ENCODE measurements around the gene GMPPB.
A peak's percentile ranks its signal among the peaks of the same experiment; 100 is the strongest.
"Not testable (repeated sequence)": the region's sequence is repeated elsewhere in the genome, so short reads cannot be mapped to it uniquely, and the experiment has no call there.

GMPPB gene

DNA sequence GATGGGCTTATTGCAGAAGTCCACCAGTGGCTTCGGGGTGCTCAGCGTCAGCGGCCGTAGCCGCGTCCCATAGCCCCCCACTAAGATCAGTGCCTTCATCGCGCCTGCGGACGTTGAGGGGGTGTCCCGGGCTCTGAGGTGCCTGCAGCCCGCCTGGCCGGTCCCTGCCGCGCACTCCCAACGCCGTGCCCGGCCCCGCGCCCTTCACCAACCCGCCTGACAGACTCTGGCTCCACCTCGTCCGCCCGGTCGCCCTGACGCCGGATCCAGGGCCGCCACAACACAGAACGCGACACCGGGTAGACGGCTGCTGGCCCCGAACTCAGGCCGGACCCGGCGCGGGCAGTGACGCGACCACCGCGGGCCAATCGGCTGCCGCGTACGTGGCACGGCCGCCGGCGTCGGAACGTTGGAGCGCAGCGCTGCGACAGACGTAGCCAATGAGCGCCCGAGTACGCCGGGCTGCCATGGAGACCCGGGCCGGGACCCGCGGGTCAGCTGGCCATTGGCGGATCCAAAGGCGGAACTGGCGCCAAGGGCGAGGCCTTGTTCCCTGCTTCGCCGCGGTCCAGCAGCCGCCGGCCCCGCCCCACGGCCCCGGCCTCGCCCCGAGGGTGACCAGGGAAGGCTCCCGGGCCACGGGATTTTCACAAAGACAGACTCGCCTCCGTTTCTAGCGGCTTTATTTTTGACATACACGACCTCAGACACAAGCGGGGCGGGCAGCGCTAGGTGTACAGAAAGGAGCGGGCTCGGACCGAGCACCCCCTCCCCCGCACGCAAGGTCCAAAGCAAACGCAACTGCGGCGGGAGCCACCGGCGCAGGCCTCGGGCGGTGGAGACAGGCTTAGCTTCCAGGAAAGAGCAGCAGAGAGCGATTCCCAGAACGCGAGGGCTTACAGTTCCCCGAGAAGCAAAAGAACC lies at the start of gene GMPPB:
TSS of gene GMPPB (minus strand) at position 324 of the 924 bp plus-strand sequence. CDS start at position 99, 225 bp downstream.
- peak; percentile 97 for DNase-seq

DNA sequence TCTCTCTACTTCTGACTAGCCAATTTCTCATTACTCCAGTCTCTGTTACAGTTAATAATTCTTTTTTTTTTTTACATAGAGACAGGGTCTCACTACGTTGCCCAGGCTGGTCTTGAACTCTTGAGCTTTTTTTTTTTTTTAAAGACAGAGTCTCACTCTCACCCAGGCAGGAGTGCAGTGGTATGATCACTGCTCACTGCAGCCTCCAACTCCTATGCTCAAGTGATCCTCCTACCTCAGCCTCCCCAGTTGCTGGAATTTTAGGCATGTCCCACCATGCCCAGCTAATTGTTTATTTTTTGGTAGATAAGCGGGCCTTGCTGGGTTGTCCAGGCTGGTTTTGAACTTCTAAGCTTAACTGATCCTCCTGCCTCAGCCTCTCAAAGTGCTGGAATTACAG lies 49.0 kb upstream of the GMPPB start:
- no peak for DNase-seq

DNA sequence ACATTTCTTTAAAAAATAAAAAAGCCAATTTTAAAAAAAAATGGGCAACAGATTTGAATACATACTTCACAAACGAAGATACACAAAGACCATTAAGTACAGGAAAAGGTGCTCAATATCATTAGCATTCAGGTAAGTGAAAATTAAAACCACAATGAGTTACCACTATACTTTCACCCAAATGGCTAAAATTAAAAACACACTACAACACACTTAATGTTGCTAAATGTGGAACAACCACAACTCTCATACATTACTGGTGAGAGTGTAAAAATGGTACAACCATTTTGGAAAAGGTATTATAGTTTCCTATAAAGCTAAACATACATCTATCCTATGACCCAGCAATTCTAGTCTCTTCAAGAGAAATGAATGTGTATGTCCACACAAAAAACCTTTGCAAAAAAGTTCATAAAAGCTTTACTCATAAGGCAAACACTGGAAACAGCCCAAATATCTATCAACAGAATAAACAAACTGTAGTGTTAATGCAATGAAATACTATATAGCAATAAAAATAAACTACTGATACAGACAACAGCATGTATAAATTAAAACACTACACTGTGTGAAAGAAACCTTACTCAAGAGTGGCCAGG lies 47.7 kb upstream of the GMPPB start:
- DNase-seq: no peak

DNA sequence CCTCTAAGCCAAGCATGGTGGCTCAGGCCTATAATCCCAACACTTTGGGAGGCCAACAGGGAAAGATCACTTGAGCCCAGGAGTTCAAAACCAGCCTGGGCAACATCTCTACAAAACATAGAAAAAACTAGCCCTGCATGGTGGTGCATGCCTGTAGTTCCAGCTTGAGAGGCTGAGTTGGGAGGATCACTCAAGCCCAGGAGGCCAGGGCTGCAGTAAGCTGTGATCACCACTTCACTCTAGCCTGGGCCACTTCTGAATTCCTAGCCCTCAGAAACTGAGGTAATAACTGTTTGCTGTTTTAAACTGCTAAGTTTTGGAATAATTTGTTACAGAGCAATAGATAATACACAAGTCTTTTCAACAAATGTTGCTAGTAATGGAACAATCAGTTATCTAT lies 46.2 kb upstream of the GMPPB start:
- DNase-seq: no peak

DNA sequence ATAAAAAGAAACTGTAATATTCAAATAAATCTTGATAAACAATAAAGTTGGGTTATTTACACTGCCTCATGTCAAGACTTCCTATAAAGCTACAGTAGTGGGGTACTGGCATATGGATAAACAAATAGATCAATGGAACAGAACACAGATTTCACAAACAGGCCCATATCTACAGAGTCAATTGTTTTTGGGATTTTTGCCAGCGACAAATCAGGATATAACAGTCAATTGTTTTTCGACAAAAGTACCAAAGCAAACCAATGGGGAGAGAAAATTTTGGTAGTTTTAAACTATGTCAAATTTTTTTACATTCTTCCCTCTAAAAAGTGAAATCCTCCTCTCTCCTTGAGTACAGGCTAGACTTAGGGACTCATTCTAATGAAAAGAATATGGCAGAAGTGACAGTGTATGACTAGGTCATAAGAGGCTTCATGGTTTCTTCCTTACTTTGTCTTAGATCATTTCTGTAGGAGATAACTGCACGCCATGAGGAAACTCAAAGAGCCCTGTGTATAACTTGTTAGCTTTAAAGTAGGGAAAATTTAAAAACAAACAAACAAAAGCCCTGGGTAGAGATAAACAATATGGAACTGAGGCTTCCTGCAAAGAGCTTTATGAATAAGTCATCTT lies 45.6 kb upstream of the GMPPB start:
- no peak for DNase-seq

DNA sequence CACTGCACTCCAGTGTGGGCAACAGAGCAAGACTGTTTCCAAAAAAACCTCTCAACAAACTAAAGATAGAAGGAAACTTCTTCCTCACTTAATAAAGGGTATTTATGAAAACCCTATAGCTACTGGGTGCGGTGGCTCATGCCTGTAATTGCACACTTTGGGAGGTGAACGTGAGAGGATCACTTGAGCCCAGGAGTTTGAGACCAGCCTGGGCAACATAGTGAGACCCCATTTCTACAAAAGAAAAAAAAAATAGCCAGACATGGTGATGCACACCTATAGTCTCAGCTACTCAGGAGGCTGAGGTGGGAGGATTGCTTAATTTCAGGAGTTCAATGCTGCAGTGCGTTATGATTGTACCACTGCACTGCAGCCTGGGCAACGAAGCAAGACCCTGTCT lies 40.2 kb upstream of the GMPPB start:
- no peak for DNase-seq

DNA sequence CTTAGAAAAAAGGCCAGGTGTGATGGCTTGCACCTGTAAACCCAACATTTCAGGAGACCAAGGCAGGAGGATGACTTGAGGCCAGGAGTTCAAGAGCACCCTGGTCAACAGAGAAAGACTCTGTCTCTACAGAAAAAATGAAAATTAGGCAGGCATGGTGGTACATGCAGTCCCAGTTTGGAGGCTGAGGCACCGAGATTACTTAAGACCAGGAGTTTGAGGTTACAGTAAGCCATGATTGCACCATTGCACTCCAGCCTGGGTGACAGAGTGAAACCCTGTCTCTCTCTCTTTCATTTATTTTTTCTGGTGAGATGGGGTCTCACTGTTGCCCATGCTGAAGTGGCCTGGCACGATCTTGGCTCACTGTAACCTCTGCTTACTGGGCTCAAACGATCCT lies 37.9 kb upstream of the GMPPB start:
- DNase-seq: no peak

DNA sequence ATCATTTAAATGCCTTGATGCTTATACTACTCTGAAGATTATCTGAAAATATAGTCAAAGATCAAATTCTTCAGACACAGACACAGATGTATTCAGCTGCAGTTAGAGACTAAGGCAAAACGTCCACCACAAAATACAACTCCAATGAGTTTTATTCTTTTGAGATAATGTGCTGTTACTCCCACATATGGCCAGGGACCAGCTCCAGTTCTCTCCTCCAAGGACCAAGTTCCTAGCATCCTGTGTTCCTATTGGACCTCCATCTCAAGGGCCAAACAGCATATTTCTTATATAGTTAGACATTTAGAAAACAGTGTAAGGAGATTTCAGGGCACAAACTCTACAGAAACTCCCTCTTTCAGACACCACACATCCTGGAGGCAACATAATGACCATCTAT lies 35.5 kb upstream of the GMPPB start:
- DNase-seq: no peak

DNA sequence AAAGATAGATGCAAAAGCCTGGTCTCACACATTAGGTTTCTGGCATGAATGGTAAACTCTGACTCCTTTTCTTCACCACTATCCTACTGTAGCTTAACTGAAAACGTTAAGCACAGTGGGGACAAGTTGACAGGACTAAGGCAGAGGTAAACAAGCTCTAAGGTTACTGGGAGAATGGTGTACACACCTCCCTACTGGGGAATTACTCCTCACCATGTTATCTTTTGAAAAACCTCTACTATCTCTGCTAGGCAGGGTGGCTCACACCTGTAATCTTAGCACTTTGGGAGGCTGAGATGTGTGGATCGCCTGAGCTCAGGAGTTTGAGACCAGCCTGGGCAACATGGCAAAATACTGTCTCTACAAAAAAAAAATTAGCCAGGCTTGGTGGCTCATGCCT lies 33.4 kb upstream of the GMPPB start:
- no peak for DNase-seq

DNA sequence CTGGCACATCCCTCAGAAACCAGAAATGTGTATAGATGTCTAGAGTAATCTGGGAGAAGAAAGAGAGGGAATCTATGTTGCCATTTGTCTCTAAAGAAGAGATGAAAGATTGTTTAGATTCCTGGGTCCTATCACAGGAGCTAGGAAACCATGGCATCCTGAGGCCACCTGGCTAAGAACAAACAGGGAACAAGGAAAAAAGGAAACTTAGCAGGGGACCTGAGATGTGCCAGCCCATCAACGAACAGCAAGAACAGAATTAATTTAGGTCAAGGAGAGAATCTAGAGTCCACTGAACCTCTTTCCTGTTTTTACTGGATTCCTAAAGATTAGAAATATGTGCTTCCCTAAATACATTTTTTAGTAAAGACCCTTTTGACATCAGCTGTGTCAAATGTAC lies 32.3 kb upstream of the GMPPB start:
- no peak for DNase-seq

DNA sequence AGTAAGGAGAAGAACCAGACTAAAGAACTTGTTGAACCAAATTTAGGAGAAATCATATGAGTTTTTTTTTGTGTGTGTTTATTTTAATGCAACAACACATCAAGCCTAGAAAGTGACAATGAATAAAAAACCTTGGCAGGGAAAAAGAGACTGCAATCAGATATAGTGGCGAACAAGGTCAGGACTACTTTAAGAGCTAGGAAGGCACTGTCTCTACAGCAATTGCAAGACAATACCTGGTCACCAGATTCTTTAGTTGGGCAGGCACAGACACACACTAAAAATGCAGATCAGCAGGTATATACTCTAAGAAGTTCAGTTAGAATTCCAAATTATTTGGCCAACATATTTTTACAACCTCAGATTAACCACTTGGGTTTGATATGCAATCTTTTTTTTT lies 30.8 kb upstream of the GMPPB start:
- DNase-seq: no peak

DNA sequence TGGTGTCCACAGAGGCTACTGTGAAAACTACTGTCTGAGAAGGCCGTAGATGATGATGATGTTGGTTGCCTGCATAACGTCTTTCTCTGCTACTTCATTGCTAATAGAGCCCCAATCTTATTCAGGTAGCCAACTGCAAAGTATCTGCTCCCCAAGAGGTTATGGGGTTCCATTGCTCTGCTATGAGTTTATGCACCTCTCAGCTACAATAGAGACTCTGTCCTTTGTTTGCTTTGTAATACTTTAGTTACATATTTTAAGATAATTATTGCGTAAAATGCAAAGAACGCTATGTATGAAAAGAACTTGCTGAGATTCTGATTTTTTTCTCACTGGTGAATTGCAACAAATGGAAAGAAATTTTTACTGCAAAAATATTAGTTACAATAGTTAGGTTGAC lies 27.8 kb upstream of the GMPPB start:
- DNase-seq: no peak

DNA sequence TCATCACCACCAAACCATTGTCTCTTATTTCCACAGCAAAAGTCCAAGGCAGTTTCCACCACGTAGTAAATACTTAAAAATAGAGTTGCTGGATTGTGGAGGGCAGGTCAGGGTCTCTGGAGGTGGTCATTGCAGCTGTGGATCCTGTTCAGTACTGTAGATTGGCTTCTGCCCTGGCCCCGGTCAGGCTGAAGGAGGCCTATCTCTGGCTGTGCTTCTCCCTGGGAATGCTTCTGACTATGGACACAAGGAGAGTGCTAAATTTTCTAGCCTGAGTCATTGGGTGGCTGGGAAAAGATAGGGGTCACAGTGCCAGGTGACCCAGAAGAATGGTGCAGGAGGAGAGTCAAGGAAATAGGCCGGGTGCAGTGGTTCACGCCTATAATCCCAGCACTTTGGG lies 26.3 kb upstream of the GMPPB start:
- DNase-seq: no peak

DNA sequence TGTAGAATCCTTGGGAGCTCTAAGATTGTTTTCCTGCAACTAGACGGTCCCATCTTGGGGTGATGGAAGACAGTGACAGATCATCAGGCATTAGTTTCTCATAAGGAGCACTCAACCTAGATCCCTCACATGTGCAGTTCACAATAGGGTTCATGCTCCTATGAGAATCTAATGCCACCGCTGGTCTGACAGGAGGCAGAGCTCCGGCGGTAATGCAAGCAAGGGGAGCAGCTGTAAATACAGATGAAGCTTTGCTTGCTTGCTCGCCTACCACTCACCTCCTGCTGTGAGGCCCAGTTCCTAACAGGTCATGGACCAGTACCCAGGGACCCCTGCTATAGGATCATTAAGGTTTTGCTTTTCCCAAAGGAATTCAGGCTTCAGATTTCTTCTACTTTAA lies 25.1 kb upstream of the GMPPB start:
- not testable (repeated sequence) for DNase-seq

DNA sequence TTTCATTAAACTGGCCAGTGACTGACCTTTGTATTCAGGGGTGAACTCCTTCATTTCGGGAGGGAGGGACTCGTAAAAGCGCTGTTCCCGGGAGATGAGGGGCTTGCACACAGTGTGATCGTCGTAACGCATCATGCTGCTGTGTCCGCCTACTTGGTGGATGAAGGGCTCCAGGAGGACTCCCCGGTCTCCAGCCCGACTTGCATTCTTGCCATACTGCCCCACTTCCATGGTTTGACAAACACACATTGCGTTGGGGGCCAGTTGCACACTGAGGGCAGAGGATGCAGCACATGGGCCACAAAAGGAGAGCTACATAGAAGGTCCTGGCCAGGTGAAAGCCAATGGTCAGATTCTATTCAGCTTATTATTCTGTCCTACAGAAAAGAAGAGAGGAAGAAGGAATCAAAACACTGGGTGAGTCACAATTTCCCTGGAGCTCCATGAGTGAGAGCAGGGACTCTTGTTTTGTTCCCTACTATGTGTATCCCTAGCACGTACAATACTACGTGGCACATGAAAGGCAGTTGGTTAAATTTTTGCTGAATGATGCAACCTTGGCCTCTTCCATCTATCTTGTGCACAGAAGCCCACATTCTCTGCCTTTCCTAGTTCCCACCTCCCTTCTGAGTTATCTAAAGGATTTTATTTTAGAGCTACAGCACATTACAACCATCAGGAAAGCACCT lies 24.2 kb upstream of the GMPPB start:
- no peak for DNase-seq

DNA sequence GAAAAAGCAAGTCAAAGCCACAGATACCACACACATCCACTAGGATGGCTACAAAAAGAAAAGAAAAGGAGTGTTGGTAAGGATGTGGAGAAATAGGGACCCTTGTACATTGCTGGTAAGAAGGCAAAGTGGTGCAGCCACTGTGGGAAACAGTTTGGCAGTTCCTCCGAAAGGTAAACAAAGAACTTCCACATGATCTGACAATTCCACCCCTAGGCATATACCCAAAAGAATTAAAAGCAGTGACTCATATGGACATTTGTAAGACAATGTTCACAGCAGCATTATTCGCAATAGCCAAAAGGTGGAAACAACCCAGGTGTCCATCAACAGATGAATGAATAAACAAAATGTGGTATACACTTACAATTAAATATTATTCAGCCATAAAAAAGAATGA lies 22.2 kb upstream of the GMPPB start:
- DNase-seq: no peak

DNA sequence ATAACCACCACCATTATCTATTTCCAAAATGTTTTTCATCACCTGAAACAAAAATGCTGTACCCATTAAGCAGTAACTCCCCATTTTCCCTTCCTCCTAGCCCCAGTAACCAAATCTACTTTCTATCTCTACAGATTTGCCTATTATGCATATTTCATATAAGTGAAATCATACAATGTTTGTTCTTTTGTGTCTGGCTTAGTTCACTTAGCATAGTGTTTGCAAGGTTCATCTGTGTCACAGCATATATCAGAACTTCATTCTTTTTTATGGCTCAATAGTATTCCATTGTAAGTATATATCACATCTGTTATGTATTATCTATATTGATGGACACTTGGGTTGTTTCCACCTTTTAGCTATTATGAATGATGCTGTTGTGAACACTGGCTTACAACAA lies 16.7 kb upstream of the GMPPB start:
- DNase-seq: no peak

DNA sequence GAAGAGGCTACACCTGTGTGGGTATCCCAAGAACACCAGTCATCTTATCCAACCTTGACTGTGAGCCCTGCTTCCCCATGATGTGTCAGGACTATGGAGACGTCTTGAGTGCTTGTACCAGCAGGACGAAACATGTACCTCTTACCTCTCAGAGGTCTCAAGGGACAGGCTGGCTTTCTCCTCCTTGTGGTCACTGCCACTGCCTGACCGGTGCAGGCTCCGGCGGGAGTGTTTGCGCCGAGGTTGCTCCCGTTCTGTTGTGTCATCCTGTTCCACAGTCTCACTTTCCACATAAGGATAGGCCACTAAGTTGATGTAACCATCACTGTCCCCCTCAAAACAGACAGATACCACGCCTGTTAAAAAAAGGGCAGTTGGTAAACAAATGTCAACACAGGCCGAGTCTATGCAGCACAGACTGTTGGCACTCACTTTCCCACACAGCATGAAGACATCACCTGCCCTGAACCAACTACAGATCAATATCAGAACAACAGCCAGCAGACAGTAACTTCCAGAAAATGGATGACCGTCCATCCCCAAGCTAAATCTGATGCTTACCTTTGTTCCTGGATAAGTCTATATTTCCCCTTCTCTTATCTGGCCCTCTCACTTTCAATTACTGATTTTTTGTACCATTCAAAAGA lies 14.4 kb upstream of the GMPPB start:
- no peak for DNase-seq

DNA sequence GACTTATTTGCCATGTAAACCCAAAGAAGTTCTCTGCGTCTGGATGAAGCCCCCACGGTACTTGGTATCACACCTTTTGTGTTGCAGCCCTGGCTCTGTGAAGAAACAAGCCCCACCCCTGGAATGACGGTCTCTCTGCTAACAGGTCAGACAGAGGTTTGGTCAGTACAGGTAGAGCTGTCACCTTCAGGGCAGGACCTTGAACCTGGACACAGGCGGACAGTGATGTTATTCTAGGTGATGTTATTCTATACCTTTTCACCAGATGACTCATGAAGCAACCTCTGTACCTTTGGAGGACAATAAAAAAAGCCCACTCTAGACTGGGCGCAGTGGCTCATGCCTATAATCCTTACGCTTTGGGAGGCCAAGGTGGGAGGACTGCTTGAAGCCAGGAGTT lies 11.0 kb upstream of the GMPPB start:
- DNase-seq: no peak

DNA sequence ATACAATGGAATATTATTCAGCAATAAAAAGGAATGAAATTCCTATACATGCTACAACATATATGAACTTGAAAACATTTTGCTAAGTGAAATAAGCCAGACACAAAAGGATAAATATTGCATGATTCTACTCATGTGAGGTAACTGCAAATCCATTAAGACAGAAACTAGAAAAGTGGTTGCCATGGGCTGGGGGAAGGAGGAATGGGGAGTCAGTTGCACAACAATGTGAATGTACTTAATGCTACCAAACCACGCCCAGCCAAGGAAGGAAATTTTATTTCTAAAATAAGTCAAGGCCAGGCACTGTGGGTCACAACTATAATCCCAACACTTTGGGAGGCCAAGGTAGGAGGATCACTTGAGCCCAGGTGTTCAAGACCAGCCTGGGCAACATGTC lies 9.8 kb upstream of the GMPPB start:
- no peak for DNase-seq

DNA sequence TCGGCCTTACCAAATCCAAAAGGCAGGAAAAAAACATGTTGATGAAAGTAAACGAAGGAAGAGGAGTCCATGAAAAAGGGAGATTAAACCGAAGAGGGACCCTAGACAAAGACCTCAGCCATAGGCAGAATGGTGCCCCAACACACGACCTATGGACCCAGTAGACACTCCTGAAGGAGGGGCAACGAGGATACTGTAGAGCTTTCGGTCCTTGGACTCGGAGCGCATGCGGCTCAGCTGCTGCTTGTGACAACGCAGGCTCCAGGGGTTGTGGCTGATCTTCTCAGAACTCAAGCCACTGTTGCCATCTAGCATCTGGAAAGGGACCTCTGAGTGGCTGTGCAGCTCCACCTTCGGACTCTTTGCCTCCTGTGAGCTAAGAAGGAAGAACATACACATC lies 8.8 kb upstream of the GMPPB start:
- no peak for DNase-seq

DNA sequence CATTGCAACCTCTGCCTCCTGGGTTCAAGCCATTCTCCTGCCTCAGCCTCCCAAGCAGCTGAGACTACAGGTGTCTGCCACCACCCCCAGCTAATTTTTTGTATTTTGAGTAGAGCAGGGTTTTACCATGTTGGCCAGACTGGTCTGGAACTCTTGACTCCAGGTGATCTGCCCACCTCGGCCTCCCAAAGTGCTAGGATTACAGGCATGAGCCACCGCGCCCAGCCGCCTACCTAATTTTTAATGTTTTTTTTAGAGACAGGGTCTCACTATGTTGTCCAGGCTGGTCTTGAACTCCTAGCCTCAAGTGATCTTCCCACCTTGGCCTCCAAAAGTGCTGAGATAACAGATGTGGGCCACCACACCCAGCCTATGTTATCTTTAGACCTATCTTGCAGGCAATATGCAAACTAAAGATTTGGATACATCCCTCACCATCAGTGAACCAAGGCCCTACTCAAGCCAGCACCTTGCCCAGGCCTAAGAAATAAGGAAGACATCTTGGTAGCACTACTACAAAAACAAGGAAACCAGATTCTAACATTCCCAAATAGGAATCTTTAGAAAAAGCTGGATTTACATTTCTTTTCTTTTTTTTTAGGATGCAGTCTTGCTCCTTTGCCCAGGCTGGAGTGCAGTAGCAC lies 6.3 kb upstream of the GMPPB start:
- no peak for DNase-seq

Measured in activated CD4-positive, alpha-beta T cell treated with anti-CD3 and anti-CD28 coated beads, Interleukin-2, Interleukin-6, amounts not matched to agents 100 ng/mL and 50 ng/mL, durations not matched to agents 16 hours and 8 hours (primary cell).